Fibroblast of villous mesenchyme (primary cell): ENCODE data around the gene CACNA2D2. TPM values are rescaled to one million over a fixed set of nuclear protein-coding genes. Genes with fewer than 3 reads are reported as not detected.
A peak's percentile ranks its signal among the peaks of the same experiment; 100 is the strongest.

Source experiments
- DNase-seq: peaks from one replicate; pipeline ENCODE4 v3.0.0-alpha.2; 2010; ENCODE audit warnings: low read depth
- H3K4me3 ChIP-seq: 2 replicates; pipeline ENCODE4 v1.5.1; 2011; ENCODE audit warnings: low read depth, mild to moderate bottlenecking, low read length
- total RNA-seq: library from RNA; depleted of rRNA; stranded (reverse); fragments of >200 nt; gene quantifications from 2 replicates; pipeline ENCODE4 v1.2.3, GENCODE V29; 2012
- TF ChIP-seq, protein P1 (sequence below): IDR thresholded peaks from 2 replicates; pipeline ENCODE4 v1.5.1; 2012; ENCODE audit warnings: low read depth, mild to moderate bottlenecking, low read length; ENCODE audit not compliant: insufficient read depth

CACNA2D2 gene
- total RNA-seq, 1 donor, result not detected

DNA sequence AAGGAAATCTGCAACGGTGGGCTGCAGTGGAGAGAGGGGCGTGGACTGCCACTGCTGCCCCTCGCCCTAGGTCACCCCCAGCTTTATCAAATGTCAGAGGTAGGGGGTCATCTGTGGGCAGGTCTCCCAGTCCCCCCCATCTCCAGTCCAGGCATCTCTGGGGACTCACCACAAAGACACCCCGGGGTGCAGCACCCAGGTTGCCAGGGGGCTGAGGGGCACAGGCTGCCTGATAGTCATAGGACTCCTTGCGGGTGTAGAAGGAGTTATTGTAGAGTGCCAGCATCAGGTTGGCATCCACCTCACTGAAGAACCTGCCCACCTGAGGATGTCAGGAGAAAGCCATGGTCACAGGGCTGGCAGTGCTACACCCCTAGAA, 137.6 kb downstream of the CACNA2D2 start:
- TF ChIP-seq, protein P1, sequence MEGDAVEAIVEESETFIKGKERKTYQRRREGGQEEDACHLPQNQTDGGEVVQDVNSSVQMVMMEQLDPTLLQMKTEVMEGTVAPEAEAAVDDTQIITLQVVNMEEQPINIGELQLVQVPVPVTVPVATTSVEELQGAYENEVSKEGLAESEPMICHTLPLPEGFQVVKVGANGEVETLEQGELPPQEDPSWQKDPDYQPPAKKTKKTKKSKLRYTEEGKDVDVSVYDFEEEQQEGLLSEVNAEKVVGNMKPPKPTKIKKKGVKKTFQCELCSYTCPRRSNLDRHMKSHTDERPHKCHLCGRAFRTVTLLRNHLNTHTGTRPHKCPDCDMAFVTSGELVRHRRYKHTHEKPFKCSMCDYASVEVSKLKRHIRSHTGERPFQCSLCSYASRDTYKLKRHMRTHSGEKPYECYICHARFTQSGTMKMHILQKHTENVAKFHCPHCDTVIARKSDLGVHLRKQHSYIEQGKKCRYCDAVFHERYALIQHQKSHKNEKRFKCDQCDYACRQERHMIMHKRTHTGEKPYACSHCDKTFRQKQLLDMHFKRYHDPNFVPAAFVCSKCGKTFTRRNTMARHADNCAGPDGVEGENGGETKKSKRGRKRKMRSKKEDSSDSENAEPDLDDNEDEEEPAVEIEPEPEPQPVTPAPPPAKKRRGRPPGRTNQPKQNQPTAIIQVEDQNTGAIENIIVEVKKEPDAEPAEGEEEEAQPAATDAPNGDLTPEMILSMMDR, result no peak
- DNase-seq, result no peak
- no peak overlapping the region for H3K4me3 ChIP-seq

DNA sequence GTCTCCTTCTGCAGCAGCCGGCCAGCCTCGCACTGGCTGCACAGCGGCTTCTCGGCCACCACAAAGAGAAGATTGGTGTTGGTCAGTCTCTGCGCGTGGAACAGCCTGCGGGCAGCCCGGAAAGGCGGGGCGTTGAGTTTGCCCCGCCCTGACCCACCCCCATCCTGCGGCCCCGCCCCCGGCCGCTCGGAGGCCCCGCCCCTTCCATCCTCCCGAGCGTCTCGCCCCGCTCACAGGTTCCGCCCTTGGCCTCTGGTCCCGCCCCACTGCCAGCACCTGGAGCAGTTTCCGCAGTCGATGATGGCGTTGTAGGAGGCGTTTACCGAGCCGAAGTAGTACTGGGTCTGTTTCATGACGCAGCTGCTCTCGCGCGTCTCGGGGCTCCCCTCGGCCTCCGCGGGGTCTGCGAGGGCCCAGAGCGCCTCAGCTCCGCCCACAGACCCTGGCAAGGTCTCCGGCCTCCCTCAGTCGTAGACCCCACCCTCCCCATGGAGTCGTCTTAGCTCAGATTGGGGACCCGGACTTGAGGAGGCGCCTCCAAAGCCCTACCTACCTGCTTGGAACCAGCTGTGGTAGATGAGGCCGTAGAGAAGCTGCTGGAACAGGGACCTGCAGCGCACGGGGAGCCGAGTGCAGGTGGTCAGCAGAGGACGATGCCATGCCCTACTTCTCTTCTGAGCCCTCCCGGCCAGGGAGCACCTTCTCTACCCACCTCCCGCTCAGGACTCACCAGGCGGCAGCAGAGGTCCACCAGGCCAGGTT, 138.2 kb downstream of the CACNA2D2 start:
- H3K4me3 ChIP-seq, result peak overlapping the region; percentile 59
- peak; percentile 58 for DNase-seq
- TF ChIP-seq, protein P1, result no peak

DNA sequence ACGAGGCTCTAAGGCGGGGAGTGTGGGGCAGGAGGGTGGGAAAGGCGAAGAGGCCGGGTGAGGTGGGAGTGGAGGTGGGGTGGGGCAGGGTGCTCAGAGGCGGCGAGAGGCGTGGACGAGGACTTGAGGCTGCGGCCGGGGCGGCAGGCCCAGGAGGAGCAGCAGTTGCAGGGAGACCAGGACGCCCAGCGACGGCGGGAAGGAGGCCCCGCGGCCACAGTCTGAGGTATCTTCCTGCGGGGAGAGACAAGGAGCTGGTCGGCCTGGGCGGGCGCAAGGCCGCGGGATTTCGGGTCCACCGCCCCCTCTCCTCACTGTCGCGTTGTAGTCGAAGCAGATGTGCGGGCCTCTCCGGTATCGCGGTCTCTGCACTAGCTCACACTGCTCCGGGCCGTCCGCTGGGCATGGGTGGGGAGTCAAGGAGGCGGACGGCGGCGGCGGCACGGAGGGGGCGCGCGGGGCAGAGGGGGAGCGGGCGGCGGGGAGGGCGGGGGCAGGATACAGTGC, 138.8 kb downstream of the CACNA2D2 start:
- no peak for DNase-seq
- H3K4me3 ChIP-seq, result peak overlapping the region; percentile 59
- TF ChIP-seq, protein P1, result no peak

DNA sequence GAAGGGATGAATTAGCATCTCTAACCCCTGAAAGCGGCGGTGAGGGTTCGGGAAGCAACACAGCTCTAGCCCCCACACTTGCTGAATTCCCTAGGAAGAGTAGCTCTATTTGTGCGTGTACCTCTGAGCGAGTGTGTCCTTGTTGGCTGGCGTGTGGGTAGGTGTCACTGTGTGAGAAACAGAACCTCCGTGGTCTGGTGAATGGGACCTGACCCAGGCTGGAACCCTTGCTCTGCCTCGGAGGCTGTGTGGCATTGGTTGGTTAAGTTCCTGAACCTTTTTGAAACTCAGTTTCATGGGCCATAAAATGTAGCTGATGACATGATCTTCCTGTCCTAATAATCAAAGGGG, 143.7 kb downstream of the CACNA2D2 start:
- TF ChIP-seq, protein P1, result no peak
- peak overlapping the region; percentile 40 for H3K4me3 ChIP-seq
- no peak for DNase-seq

DNA sequence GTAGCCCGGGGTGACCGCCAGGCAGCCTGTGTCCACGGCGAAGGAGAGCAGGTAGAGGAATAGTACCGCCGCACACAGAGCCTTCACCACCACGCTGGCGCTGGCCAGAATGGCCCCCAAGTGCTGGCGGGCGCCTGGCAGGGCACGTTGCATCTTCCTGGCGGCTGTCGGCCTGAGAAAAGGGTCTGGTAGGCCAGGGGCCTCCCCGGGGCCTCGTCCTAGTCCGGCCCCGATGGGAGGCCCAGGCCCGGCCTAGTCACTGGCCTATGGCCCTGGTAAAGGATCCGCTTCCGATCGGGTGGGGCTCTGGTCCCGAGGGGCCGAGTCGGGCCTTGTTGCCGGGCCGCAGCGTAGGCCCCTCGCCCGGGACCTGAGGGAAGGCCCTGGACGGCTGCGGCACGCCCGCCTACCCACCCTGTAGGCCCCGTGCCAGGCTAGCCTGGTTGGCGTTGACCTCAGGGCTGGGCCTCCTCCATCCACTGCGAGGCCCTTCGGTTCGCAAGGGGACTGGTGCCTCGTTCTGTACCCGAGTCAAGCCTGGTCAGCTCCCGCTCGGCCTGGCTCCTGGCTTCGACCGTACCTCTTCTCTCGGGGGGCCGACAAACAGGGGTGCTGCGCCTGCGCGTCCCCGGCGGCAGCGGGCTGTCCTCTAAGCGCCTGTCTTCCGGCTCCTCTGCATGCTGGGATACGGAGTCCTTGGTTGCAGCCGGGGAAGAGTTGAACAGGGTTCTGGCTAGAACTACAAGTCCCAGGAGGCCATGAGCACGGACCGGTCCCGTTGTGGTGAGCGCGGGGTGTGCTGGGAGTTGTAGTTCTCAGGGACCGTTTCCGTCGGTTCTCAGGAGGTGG, 144.3 kb downstream of the CACNA2D2 start, which contains the start of gene TMEM115:
TMEM115 (minus strand) TSS at position 611 of the 849 bp plus-strand sequence; CDS start at position 153, 458 bp downstream.
- TF ChIP-seq, protein P1, result no peak
- peak; percentile 99 for DNase-seq
- peak within 1 kb of the TSS; percentile 91 for H3K4me3 ChIP-seq

DNA sequence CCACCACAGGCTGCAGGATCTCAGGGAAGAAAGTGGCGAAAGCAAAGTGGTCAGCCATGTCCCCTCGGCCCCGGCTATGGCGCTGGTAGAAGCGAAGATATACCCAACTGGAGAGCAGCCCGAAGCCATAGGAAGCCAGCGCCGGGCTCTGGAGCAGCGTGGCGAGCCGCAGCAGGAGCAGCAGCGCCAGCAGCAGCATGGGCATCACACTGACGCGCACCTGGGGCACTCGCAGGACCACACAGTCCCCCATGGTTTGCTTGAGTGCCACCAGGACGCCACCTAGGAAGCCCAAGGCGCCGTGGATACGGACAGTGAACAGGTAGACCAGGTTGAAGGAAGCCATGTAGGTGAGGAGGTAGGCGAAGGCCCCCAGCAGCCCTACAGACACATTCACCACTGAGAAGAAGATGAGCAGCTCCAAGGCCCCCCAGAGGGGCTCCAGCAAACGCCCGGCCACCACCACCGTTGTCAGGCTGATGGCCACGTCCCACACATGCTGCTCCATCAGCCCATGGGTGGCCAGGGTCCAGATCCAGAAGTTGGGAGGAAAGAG, 145.0 kb downstream of the CACNA2D2 start:
- DNase-seq, result no peak
- H3K4me3 ChIP-seq, result peak overlapping the region; percentile 91
- TF ChIP-seq, protein P1, result no peak
